ENCODE data around the gene PLA2G5. TPM values are rescaled to one million over a fixed set of nuclear protein-coding genes. Genes with fewer than 3 reads are reported as not detected.

The PLA2G5 gene
- total and polyA plus RNA-seq, 9 of the 15 experiments (the other 6 are each of a cell fraction or from before 2014, with no cell fraction given), result not detected

DNA sequence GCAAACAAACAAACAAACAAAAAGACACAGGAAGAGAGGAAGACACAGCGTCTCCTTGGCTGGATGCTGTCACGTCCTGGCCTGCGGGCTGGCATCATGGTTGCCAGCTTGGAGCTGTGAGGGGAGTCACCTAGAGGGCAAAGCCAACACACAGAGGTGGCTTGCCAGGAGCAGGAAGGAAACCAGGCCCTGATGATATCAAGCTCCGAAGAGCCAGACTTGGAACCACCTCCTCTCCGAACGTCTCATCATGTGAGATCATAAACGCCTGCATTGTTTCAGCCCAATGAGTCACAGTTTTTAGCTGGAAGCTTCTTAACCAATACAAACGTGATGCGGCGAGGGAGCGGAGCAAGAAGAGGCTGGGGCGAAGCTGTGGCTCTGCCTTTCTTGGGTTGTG, 40.7 kb downstream of the PLA2G5 start (continued):
- TF ChIP-seq JUN (IDR thresholded peaks at IDR 0.05; ENCODE audit: borderline replicate concordance, low read depth, low read length) (peak; percentile 45; the same call in 1 of the 2 replicates), JUN (CRISPR knock-in tag; IDR thresholded peaks at IDR 0.05; ENCODE audit: borderline replicate concordance) (no peak), ZNF175 (CRISPR knock-in tag; IDR thresholded peaks at IDR 0.05; ENCODE audit: low read depth) (0 out of 2 replicates have a peak, but pooled peaks have one; percentile 19), FOSL1 (tag; conservative IDR thresholded peaks at IDR 0.05) (peak; percentile 77), TAF9B (IDR thresholded peaks at IDR 0.05; ENCODE audit: partially characterized antibody) (no peak)
- TF ChIP-seq, protein P1, sequence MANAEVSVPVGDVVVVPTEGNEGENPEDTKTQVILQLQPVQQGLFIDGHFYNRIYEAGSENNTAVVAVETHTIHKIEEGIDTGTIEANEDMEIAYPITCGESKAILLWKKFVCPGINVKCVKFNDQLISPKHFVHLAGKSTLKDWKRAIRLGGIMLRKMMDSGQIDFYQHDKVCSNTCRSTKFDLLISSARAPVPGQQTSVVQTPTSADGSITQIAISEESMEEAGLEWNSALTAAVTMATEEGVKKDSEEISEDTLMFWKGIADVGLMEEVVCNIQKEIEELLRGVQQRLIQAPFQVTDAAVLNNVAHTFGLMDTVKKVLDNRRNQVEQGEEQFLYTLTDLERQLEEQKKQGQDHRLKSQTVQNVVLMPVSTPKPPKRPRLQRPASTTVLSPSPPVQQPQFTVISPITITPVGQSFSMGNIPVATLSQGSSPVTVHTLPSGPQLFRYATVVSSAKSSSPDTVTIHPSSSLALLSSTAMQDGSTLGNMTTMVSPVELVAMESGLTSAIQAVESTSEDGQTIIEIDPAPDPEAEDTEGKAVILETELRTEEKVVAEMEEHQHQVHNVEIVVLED (CRISPR knock-in tag; IDR thresholded peaks at IDR 0.05), result no peak
- TF ChIP-seq, protein P2, sequence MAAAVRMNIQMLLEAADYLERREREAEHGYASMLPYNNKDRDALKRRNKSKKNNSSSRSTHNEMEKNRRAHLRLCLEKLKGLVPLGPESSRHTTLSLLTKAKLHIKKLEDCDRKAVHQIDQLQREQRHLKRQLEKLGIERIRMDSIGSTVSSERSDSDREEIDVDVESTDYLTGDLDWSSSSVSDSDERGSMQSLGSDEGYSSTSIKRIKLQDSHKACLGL (CRISPR knock-in tag; IDR thresholded peaks at IDR 0.05; ENCODE audit: borderline replicate concordance, poor library complexity, severe bottlenecking), result no peak
- TF ChIP-seq, protein P3, sequence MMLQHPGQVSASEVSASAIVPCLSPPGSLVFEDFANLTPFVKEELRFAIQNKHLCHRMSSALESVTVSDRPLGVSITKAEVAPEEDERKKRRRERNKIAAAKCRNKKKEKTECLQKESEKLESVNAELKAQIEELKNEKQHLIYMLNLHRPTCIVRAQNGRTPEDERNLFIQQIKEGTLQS (IDR thresholded peaks at IDR 0.05), result peak; percentile 46; the same call in 1 of the 2 replicates
- TF ChIP-seq, protein P3 (CRISPR knock-in tag; conservative IDR thresholded peaks at IDR 0.05), result no peak

All from K562 (cell line).